ENCODE data around the gene ZDHHC14. TPM values are rescaled to one million over a fixed set of nuclear protein-coding genes. Genes with fewer than 3 reads are reported as not detected.

The ZDHHC14 gene
- polyA plus RNA-seq, 1 donor (not counting 4 experiments of a cell fraction or from before 2014, with no cell fraction given): 6.4 TPM

GRCh38 chr6:157596461-157596860 is 215.5 kb downstream of the ZDHHC14 start:
- no peak overlapping the region for H3K4me2 ChIP-seq (ENCODE audit: control insufficient read depth, extremely low read depth, insufficient read depth, low read depth, low read length)
- H3K27ac ChIP-seq (ENCODE audit: control insufficient read depth, insufficient read depth, low read length): no peak overlapping the region
- H2AFZ ChIP-seq (ENCODE audit: control insufficient read depth, low read length): no peak overlapping the region
- H3K79me2 ChIP-seq (ENCODE audit: control insufficient read depth, insufficient read depth, low read length): no peaks in the 10 kb centered on the region
- H3K27me3 ChIP-seq (ENCODE audit: control insufficient read depth, extremely low read depth, insufficient read depth, low read length): no peaks in the 10 kb centered on the region
- H3K9me1 ChIP-seq (ENCODE audit: control insufficient read depth, extremely low read depth, insufficient read depth, low read length): no peaks in the 10 kb centered on the region
- TF ChIP-seq CTCF (optimal IDR thresholded peaks at IDR 0.05 in 1 of 3, IDR thresholded peaks at IDR 0.05 in 1 of 3, conservative IDR thresholded peaks at IDR 0.05 in 1 of 3; ENCODE audit: extremely low read depth in 1 of 3, insufficient read depth in 2 of 3, low read length in 3 of 3): no peak
- TF ChIP-seq EZH2 (IDR thresholded peaks at IDR 0.05; ENCODE audit: low read length): no peak
- DNase-seq (ENCODE audit: low read depth, low spot score) (no peak), FAIRE-seq (no peak)
- no peaks in the 10 kb centered on the region for H3K4me1 ChIP-seq (ENCODE audit: control insufficient read depth, extremely low read depth, insufficient read depth, low read length)
- peaks cover 0 to 3% of the 10 kb centered on the region in 2 experiments for H3K36me3 ChIP-seq (ENCODE audit: control insufficient read depth in 2 of 2, extremely low read depth in 1 of 2, insufficient read depth in 2 of 2, low read length in 2 of 2)
- H3K9ac ChIP-seq (ENCODE audit: control insufficient read depth, extremely low read depth, insufficient read depth, low read length): no peak overlapping the region
- H3K4me3 ChIP-seq (ENCODE audit: control insufficient read depth in 2 of 3, extremely low read depth in 1 of 3, insufficient read depth in 2 of 3, low read depth in 1 of 3, low read length in 3 of 3): no peak overlapping the region
- no peaks in the 10 kb centered on the region for H3K9me3 ChIP-seq (ENCODE audit: control insufficient read depth, low read depth, low read length)
- dilution Hi-C loops (cut with MboI; ENCODE audit: extremely low pct_ligation_motif_present, low sequenced_read_pairs): no loop called here
- no peaks in the 10 kb centered on the region for H4K20me1 ChIP-seq (ENCODE audit: control insufficient read depth, extremely low read depth, insufficient read depth, low read length)

- Histone ChIP-seq H3K9me1 (ENCODE audit: control insufficient read depth, extremely low read depth, insufficient read depth, low read length) (no peaks in the 10 kb centered on the region), H3K4me2 (ENCODE audit: control insufficient read depth, extremely low read depth, insufficient read depth, low read depth, low read length) (no peak overlapping the region), H3K4me1 (ENCODE audit: control insufficient read depth, extremely low read depth, insufficient read depth, low read length) (no peaks in the 10 kb centered on the region), H3K36me3 (ENCODE audit: control insufficient read depth in 2 of 2, extremely low read depth in 1 of 2, insufficient read depth in 2 of 2, low read length in 2 of 2) (peaks cover 0 to 3% of the 10 kb centered on the region in 2 experiments), H3K9ac (ENCODE audit: control insufficient read depth, extremely low read depth, insufficient read depth, low read length) (no peak overlapping the region), H2AFZ (ENCODE audit: control insufficient read depth, low read length) (no peak overlapping the region), H3K27ac (ENCODE audit: control insufficient read depth, insufficient read depth, low read length) (no peak overlapping the region), H3K9me3 (ENCODE audit: control insufficient read depth, low read depth, low read length) (no peaks in the 10 kb centered on the region), H3K4me3 (ENCODE audit: control insufficient read depth in 2 of 3, extremely low read depth in 1 of 3, insufficient read depth in 2 of 3, low read depth in 1 of 3, low read length in 3 of 3) (no peak overlapping the region), H4K20me1 (ENCODE audit: control insufficient read depth, extremely low read depth, insufficient read depth, low read length) (no peaks in the 10 kb centered on the region), H3K27me3 (ENCODE audit: control insufficient read depth, extremely low read depth, insufficient read depth, low read length) (no peaks in the 10 kb centered on the region), H3K79me2 (ENCODE audit: control insufficient read depth, insufficient read depth, low read length) (no peaks in the 10 kb centered on the region)
- no peak for TF ChIP-seq CTCF (optimal IDR thresholded peaks at IDR 0.05 in 1 of 3, IDR thresholded peaks at IDR 0.05 in 1 of 3, conservative IDR thresholded peaks at IDR 0.05 in 1 of 3; ENCODE audit: extremely low read depth in 1 of 3, insufficient read depth in 2 of 3, low read length in 3 of 3)
- no peak for TF ChIP-seq EZH2 (IDR thresholded peaks at IDR 0.05; ENCODE audit: low read length)
- DNase-seq (ENCODE audit: low read depth, low spot score) (no peak), FAIRE-seq (no peak)
- dilution Hi-C loops (cut with MboI; ENCODE audit: extremely low pct_ligation_motif_present, low sequenced_read_pairs): no loop called here
These were observed 215.9 kb downstream of the ZDHHC14 start for GRCh38 chr6:157596886-157597285.
